Measurements from ENCODE around the gene LRTM1.

- TF ChIP-seq PBX3 (CRISPR knock-in tag; IDR thresholded peaks at IDR 0.05; ENCODE audit: borderline replicate concordance) = no peak
- TF ChIP-seq SMAD9 (CRISPR knock-in tag; IDR thresholded peaks at IDR 0.05) = no peak
- TF ChIP-seq CTCF (CRISPR knock-in tag; IDR thresholded peaks at IDR 0.05) = no peak
- no peak for TF ChIP-seq PRDM4 (CRISPR knock-in tag; IDR thresholded peaks at IDR 0.05; ENCODE audit: borderline replicate concordance)
- TF ChIP-seq NR2F1 (CRISPR knock-in tag; IDR thresholded peaks at IDR 0.05) = no peak
These were observed 26.2 kb upstream of the LRTM1 start for GRCh38 chr3:54954022-54954421.

Data from HepG2 (cell line).